Uterus (tissue), 2 donors: ENCODE measurements around the gene FBN2.

ENCODE experiments used
- POLR2A ChIP-seq, 2 donors: fragments of 450-650 bp; IDR thresholded peaks; one replicate each; pipeline ENCODE4 v1.6.1; 2016; ENCODE audit warnings: antibody characterized with exemption in 2 of 2, mild to moderate bottlenecking in 1 of 2, moderate library complexity in 1 of 2
- TF ChIP-seq, protein P1 (sequence below), 4 experiments: fragments of 200-600 bp in 2 of 4; fragments of 450-650 bp in 2 of 4; sonication (generic) in 2 of 4; IDR thresholded peaks; one replicate each; pipeline ENCODE4 v1.5.1; 2016 to 2019; ENCODE audit warnings: antibody characterized with exemption in 4 of 4, mild to moderate bottlenecking in 2 of 4, moderate library complexity in 1 of 4

DNA sequence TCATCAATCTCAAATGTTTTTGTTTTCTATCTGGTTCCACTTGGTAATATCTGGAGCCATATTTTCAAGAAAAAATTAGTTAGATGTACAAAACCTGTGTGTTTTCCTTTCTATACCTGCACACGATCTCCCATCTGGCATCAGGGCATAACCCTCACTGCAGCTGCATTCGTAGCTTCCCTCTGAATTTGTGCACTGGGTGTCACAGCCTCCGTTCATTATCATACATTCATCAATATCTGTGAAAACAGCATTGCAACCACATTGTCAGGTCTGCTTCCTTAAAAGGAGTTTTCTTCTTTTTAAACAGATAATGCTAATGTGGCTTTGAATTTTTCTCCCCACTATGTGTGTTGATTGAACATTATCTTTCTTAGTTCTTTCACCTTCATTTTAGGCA is 202.7 kb downstream of the FBN2 start:
- no peak for TF ChIP-seq POLR2A (IDR thresholded peaks at IDR 0.05)
- TF ChIP-seq, protein P1, sequence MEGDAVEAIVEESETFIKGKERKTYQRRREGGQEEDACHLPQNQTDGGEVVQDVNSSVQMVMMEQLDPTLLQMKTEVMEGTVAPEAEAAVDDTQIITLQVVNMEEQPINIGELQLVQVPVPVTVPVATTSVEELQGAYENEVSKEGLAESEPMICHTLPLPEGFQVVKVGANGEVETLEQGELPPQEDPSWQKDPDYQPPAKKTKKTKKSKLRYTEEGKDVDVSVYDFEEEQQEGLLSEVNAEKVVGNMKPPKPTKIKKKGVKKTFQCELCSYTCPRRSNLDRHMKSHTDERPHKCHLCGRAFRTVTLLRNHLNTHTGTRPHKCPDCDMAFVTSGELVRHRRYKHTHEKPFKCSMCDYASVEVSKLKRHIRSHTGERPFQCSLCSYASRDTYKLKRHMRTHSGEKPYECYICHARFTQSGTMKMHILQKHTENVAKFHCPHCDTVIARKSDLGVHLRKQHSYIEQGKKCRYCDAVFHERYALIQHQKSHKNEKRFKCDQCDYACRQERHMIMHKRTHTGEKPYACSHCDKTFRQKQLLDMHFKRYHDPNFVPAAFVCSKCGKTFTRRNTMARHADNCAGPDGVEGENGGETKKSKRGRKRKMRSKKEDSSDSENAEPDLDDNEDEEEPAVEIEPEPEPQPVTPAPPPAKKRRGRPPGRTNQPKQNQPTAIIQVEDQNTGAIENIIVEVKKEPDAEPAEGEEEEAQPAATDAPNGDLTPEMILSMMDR (IDR thresholded peaks at IDR 0.05): no peak
